SKM-1 (cell line): ENCODE measurements around the gene RAC3.
A peak's percentile ranks its signal among the peaks of the same experiment; 100 is the strongest.

Source experiments
- DNase-seq: peaks from one replicate; lab custom pipeline; 2025; ENCODE audit not compliant: unreplicated experiment; lab: John Stamatoyannopoulos, UW

Gene RAC3

GRCh38 chr17:82065638-82066303, 34.3 kb downstream of the RAC3 start, which contains the start of gene DUS1L:
Gene DUS1L (minus strand): TSS chr17:82065804. CDS start chr17:82065059, 745 bp downstream.
- DNase-seq, result peak; percentile 12

- no peak for DNase-seq
These were observed 39.1 kb downstream of the RAC3 start for GRCh38 chr17:82070611-82071010.

GRCh38 chr17:82072827-82073226, 41.3 kb downstream of the RAC3 start:
- DNase-seq, result no peak

GRCh38 chr17:82073446-82073845, 42.0 kb downstream of the RAC3 start:
- DNase-seq, result no peak

GRCh38 chr17:82076018-82076784, 44.7 kb downstream of the RAC3 start:
- DNase-seq, result no peak

- DNase-seq, result no peak
These were observed 45.5 kb downstream of the RAC3 start for GRCh38 chr17:82076785-82077591.

- no peak for DNase-seq
These were observed 46.3 kb downstream of the RAC3 start for GRCh38 chr17:82077617-82078358.

GRCh38 chr17:82078433-82078832, 47.0 kb downstream of the RAC3 start:
- no peak for DNase-seq

- DNase-seq, result no peak
These were observed 47.7 kb downstream of the RAC3 start for GRCh38 chr17:82079001-82079677.

GRCh38 chr17:82080048-82080788, 48.7 kb downstream of the RAC3 start:
- DNase-seq, result no peak

- no peak for DNase-seq
These were observed 49.4 kb downstream of the RAC3 start for GRCh38 chr17:82080789-82081464.

- DNase-seq, result no peak
These were observed 50.1 kb downstream of the RAC3 start for GRCh38 chr17:82081546-82081945.

GRCh38 chr17:82081966-82082365, 50.5 kb downstream of the RAC3 start:
- no peak for DNase-seq

GRCh38 chr17:82082456-82082855, 51.0 kb downstream of the RAC3 start:
- DNase-seq, result no peak

- no peak for DNase-seq
These were observed 51.5 kb downstream of the RAC3 start for GRCh38 chr17:82083009-82083408.
